Endometrial microvascular endothelial cells (primary cell): ENCODE data around the gene SLC35E2B. TPM values are rescaled to one million over a fixed set of nuclear protein-coding genes. Genes with fewer than 3 reads are reported as not detected.
"Not testable (repeated sequence)": the region's sequence is repeated elsewhere in the genome, so short reads cannot be mapped to it uniquely, and the experiment has no call there.

Experiments used
- in situ Hi-C: cut with HindIII; loops from 2 replicates; pipeline ENCODE4 v1.10.0; 2017; ENCODE audit warnings: low sequenced_read_pairs, low pct_unique_long_range_greater_than_20kb; ENCODE audit errors: inconsistent ontology term
- total RNA-seq: library from RNA; depleted of rRNA; stranded (reverse); fragments of >200 nt; gene quantifications from one replicate; pipeline ENCODE4 v1.2.3, GENCODE V29; 2015; ENCODE audit errors: inconsistent ontology term

SLC35E2B gene
- total RNA-seq, 1 donor from 2014 or later, result 23.0 TPM

DNA sequence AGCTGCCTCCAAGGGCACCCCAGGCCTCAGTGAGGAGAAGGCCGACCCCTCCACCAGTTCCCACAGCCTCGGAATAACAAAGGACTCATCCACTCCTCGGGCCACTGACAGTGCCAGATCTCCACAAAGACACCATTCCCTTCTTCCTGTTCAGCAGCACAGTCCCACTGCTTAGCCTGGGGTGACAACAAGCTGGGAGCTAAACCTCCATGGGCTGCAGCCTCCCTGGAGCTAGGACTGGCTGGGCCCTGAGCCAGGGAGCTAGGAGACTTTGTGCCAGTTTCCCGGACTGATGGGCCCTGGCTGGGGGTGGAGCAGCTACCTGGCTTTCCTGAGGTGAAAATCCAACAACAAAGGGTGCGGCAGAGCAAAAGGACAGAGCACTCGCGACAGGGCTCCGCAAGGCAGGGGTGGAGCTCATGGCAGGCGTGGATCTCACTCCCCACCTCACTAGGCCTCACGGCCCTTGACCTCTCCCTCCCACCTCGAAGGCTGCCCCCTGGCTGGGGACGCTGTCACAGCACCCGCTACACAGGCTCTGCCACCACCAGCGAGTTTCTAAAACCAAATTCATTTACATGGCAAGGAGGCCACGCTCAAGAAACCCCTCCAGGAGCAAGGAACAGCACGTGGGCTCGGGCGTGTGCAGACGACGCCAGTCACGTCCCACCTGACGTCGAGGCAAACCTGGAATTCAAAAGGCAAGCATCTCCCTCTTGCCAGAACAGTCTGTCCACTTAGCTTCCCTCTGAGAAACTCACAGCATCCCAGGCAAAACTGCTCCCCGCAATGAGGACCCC, 13.8 kb downstream of the SLC35E2B start:
- in situ Hi-C loops, result no loop called here

DNA sequence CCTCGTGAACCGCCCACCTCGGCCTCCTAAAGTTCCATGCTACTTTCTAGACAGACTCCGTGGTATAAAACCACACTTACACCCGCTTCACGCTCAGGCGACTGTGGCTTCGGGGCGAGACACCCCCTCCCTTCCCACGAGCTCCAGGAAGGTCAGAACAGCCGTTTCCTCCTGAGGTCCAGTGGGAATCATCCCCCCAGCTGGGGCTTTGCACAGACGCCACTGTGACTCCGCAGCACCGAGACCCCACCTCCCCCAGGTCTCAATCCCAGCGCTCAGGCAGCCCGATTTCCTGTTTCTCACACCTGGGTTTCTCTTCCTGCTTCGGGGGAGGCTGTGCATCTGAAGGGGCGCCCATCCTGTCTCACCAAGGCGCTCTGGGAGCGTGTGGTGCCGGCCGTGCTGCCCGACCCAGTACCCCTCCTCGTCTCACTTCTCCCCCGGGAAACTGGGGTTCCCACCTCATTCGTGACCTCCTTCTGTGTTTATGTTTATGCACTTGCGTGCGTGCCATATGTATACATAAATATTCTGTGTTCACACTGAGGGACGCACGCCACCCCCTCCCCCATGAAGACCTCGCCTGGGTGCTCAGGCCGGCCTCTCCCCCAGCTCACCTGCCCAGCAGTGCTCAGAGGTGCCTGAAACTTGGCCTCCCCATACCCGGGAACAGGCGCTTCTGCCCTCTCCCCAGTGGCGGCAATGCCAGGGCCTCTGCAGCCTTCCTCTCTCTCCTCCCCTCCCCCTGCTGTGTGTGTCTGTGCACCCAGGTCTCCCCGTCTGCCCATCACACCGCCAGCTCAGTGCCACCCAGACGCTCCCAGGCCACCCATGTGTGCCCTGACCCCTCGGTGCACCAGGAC, 14.6 kb downstream of the SLC35E2B start:
- in situ Hi-C loops, result no loop called here

DNA sequence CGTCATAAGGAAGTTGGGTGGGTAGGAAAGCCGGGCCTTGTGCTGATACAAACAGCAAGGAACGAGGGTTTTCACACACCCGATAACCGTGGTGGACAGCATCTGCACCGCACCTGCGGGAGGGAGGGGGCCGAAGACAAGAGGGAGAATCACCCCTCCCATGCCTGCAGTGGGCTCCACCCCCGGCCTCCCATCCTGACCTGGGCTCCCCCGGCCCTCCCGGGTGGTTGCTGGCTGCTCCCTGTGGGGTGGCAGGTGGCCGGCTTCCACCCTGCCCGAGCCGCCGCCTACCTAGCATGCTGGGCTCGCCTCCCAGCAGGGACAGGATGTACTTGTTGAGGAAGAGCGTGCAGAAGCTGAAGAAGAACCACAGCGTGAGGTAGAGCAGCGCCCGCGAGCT, 16.5 kb downstream of the SLC35E2B start:
- in situ Hi-C loops, result not testable (repeated sequence)

DNA sequence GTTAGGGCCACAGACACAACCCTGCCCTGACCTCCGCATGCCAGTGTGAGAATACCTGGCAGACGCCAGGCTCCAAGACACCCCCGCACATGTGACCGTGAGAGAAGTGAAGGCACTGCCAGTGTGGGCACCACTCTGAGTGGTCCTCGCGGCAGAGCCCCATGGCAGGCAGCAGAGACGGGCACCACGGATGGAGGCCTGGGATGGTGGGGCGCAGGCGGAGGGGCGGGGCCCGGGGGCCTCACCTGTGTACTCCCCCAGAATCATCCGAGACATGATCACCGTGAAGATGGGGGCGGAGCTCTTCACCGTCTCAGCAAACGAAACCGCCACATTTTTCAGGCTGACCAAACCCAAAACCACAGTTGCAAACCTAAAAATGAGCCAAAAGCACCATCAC, 17.4 kb downstream of the SLC35E2B start:
- in situ Hi-C loops, result not testable (repeated sequence)

DNA sequence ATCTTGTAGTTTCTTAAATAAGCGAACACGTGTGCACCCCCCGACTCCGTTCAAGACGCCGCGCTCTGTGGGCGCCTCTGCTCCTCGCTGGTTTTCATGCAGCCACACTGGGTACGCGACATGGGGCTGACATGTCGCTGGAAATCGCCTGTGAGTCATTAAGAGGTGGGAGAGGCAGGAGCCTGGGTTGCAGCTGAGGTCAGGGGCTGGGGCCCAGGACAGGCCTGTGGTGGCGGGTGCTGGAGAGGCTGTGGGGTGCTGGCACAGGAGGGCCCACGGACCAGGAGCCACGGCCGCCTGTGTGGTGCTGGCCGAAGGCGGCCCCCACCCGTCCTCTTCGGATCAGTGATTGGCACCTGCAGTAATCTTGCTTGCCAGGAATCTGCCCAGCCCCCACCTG, 17.8 kb downstream of the SLC35E2B start:
- in situ Hi-C loops, result not testable (repeated sequence)

DNA sequence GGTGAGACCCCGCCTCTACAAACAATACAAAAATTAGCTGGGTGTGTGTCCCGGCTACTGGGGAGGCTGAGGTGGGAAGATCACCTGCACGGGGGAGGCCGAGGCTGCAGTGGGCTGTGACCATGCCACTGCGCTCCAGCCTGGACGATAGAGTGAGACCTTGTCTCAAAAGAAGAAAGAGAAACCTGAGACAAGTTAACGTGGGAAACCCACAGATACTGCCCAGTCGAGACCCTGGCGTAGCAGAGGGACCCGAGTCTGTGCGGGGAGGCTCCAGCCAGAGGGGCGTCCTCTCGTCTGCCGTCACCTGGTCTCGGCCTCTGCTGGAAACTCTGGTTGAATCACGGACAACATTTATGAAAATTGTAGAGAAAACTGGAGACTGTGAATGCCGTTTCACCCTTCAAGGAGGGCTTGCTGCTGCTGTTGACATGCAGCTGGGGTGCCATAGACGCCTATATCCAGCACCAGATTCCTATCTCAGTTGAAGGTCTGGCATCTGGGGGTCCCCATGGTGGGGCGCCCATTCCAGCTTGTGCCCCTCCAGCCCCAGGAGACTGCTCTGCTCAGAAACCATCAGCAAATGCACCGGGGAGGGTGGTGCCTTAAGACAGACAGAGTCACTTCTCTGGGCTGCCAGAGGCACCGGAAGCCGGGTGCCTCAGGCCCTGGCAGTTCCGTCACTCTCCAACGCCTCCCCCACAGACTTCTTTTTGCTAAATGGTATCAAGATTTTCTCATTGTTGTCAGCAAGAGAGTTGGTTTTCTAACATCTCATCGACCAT, 20.2 kb downstream of the SLC35E2B start:
- in situ Hi-C loops, result no loop called here

DNA sequence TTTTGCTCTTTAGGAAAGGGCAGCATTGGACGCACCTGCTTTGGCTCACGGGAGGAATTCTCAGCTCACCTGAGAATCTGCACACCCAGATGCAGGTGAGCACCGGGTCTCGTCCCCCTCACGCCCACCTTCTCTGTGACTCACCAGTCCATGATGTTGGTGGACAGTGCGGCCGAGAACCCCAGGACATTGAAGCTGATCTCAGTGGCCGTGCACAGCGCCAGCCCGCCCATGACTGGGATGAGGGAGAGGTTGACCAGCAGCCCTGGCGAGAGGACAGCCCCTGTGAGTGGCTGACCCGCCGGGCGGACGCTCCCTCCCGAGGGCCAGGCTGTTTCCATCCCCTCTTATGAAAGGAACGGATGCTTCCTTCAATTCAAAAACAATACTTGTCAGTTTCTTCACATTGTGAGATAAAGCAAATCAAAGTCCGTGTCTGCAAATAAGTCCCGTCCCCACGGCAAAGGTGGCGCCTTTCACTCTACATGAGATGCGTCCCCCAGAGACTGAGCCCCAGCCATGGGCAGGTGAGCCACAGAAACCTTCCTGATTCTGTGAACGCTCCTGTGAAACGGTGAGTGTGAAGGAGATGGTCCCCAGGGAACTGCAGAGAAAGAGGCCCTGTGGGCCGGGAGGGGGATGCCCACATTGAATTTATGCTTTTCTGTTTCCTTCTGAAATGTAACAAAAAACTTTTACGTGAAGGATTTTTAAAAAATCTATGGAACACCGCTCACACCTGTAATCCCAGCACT, 21.1 kb downstream of the SLC35E2B start:
- in situ Hi-C loops, result no loop called here

DNA sequence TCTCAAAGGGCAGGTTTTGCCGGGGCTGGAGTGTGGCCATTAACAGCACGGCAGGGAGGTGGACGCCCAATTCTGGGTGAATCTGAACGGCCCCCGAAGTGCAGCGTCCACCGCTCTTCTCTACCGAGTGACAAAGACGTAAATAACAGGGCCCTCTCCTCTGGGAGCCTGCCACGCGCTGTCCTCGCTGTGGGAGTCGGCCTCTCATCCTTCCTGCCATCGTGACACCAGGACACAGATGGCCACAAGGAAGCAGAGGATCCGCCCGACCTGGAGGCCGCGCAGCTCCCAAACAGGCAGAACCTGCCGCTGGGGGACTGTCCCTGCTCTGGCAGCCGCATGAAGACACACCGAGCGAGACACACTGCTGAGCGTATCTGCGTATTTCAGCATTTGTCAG, 21.7 kb downstream of the SLC35E2B start:
- in situ Hi-C loops, result no loop called here

DNA sequence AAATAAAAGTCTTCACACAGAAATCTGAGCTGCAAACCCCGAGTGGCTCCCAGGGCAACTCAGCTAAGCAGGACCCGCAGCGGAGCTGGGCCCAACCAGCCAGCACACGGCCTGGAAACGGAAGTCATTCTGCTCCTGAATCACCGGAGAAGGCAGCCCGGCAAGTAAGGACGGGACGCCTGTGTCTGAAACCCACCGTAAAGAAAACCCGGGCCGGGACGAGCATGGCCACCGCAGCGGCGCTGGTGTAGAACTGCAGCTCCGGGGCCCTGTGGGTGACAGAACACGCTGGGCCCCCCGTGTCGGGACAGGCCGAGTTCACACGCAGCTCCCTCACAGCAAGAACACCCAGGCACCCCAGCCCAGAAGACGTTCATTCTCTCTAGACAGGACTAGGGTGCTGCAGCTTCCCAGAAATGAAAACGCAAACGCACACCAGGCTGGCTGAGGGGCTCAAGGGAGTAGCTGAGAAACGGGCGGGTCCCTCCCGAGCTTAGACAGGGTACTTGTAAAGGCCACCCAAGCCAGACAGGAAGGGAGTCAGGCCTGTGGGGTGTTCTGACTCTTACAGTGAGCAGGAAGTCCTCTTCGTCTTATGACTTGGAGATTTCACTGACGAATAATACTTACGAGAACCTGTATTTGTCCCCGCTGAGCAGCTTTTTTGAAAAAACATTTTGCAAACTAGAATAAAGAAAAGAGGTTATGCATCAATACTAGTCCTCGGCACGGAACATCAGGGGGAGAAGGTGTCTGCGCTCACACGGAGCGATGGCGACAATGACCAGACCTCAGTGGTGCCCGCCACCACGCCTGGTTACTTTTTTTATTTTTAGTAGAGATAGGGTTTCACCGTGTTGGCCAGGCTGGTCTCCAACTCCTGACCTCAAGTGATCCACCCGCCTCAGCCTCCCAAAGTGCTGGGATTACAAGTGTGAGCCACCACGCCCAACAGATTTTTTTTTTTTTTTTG, 22.8 kb downstream of the SLC35E2B start:
- in situ Hi-C loops, result no loop called here

DNA sequence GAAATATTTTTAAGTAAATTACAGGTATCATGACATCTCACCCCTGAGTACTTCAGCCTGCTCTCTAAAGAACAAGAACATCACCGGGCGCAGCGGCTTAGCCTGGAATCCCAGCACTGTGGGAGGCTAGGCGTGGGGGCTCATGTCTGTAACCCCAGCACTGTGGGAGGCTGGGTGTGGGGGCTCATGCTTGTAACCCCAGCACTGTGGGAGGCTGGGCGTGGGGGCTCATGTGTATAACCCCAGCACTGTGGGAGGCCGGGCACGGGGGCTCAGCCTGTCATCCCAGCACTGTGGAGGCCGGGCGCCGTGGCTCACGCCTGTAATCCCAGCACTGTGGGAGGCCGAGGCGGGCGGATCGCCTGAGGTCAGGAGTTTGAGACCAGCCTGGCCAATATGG, 26.1 kb downstream of the SLC35E2B start:
- in situ Hi-C loops, result no loop called here

DNA sequence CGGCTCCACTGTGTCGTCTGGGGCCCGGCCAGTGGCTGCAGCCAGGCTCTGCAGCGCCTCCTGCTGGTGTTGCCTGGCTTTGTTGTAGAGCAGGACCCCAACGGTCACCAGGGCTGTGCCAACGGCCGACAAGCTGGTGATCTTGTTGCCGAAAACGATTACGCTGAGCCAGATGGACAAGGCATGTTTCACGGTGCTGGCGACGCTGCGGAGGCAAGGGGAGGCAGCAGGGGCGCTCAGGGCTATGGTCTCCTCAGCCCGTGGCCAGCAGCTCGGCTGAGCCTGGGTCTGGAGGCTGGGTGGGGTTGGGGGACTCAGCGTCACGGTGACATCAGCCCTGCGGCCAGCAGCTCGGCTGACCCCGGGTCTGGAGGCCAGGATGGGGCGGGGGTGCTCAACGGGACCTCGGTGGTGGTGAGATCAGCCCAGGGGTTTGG, 26.8 kb downstream of the SLC35E2B start:
- in situ Hi-C loops, result no loop called here

DNA sequence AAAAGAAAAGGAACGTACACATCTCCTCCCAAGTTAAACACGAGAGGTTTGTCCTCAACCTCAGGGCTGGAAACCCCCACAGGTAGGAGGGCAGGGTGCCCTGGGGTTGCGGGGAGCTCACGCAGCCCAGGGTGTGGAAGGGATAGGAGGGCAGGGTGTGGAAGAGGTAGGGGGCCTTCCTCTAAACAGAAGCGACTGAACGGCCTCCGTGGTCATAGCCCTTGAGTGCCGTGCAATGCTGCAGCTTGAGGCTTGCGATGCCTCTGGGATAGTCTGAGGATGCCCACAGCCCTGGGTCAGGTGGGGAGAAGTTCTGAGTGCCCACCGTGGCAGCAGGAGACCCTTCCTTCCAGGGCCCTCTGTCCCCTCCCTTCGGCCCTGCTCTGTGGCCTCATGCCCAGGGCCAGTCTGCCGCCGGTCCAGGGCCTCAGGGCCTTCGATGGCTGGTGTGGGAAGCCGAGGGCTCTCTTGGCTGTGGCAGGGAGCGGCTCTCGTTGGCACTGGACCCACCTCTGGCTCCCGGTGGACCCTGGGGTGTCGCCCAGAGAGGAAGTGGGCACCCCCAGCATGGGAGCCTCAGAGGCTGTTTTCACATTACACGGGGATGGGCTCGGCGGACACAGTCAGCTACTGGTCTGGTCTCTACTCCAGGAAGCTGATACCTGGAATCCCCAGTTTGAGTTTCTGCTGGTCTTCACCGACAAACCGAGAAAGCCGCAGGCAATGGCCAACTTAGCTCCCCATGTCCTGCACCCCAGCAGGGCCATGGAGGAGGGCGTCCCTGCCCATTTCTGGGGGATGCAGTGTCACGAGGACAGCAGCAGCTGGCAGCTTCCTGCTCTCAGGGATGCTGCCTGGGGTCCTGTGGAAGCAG, 27.4 kb downstream of the SLC35E2B start:
- in situ Hi-C loops, result no loop called here

DNA sequence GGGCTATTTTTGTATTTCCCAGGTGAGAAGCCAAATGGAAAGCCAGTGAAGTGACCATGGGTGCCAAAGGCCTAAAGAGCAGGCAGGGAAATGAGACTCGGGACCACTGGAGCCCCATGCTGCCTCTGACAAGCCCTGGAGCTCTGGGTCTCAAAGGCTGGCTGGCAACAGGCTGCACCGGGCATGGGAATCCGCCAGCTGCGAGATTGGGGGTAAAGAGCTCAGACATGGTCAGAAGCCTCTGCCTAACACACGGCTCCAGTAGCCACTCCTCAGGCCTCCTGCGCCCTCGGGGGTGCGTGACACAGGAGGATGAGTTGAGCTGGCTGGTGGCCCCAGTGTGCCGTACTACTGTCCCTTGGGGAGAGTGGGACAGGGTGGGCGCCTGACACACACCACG, 28.3 kb downstream of the SLC35E2B start:
- in situ Hi-C loops, result not testable (repeated sequence)

DNA sequence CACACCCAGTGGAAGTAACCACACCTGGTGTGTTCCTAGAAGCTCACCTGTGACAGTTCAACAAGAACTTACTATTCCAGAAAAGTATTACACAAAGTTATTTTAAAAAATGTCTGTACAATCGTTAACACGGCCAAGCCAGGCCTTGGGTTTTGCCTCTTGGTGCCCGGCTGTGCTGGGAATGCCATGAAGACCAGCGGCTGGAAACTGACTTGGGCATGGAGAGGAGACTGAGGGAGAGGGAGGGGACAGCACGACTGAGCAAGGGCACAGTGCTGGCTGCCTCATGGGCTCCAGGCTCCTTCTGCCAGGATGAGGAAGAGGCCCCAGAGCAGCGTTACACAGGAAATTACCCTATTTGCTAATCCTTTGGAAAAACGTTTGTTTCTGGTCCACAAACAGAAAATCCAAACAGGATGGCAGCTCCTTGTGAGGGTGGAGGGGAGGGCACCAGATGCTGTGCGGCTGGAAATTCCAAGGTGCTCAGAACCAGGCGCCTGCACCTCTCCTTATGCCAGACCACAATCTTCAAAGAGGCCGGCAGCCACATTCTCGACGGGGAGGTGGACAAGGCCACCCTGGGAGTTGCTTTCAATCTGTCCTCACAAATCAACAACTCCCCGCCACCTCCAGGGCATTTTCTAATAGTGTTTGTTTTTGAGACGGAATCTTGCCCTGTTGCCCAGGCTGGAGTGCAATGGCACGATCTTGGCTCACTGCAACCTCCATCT, 29.6 kb downstream of the SLC35E2B start:
- in situ Hi-C loops, result not testable (repeated sequence)

DNA sequence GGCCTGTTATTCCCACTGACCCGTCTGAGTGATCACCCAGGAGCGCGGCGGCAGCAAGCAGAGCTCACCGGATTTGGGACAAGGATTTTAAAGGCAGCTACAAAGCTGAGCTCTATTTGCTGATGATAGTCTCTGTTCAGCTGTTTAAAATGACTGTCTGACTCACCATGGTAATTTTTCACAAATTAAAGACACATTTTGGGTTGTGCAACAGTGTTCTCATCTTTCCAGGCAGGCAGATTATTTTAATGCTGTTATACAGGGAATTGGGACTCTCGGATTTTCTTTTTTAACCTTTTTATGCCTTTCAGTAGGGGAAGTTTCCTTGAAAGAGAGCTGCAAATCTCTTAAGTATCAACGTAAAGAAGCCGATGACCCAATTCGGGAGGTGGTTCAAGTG, 30.2 kb downstream of the SLC35E2B start:
- in situ Hi-C loops, result not testable (repeated sequence)
